Right lobe of liver (tissue), 6 donors: ENCODE results near the gene TMEM123. TPM values are rescaled to one million over a fixed set of nuclear protein-coding genes. Genes with fewer than 3 reads are reported as not detected.

Experiments
- ATAC-seq, 4 donors: fragments of 200-7000 bp; cut with Tn5 transposase; one replicate each; pipeline ENCODE4 v1.9.1; 2020; ENCODE audit warnings: mild to moderate bottlenecking in 4 of 4, moderate library complexity in 4 of 4
- DNase-seq, 3 donors: peaks; one replicate each; pipeline ENCODE4 v3.0.0-alpha.2; 2020
- H3K27ac ChIP-seq, 3 donors: fragments of 200-600 bp; one replicate each; pipeline ENCODE4 v1.8.0; 2022
- H3K27me3 ChIP-seq, 2 donors: fragments of 200-600 bp; one replicate each; pipeline ENCODE4 v1.8.0; 2022
- H3K36me3 ChIP-seq, 4 donors: fragments of 200-600 bp; sonication (generic) in 1 of 4; one replicate each; pipeline versions ENCODE4 v1.5.1 to v1.8.0; 2017 to 2022; ENCODE audit warnings: control low read depth in 1 of 4
- H3K4me1 ChIP-seq, 4 donors: fragments of 200-600 bp; sonication (generic) in 1 of 4; one replicate each; pipeline versions ENCODE4 v1.5.1 to v1.8.0; 2017 to 2022; ENCODE audit warnings: control low read depth in 1 of 4
- H3K4me3 ChIP-seq, 3 donors: fragments of 200-600 bp; one replicate each; pipeline ENCODE4 v1.8.0; 2022
- H3K9me3 ChIP-seq, 4 donors: fragments of 200-600 bp; sonication (generic) in 1 of 4; one replicate each; pipeline versions ENCODE4 v1.5.1 to v1.8.0; 2017 to 2022; ENCODE audit warnings: control low read depth in 1 of 4
- CTCF ChIP-seq, 4 donors: fragments of 200-600 bp in 3 of 4; fragments of 450-650 bp in 1 of 4; IDR thresholded peaks; one replicate each; pipeline versions ENCODE4 v1.5.1 to v1.8.0; 2016 to 2022; ENCODE audit warnings: antibody characterized with exemption in 4 of 4, mild to moderate bottlenecking in 2 of 4
- POLR2A ChIP-seq: fragments of 450-650 bp; IDR thresholded peaks from one replicate; pipeline ENCODE4 v1.6.1; 2017; ENCODE audit warnings: antibody characterized with exemption, mild to moderate bottlenecking
- WGBS: methylation state at CpG from one replicate; pipeline ENCODE4 v1.1.6; 2018; ENCODE audit warnings: low coverage, low lambda C conversion rate; ENCODE audit not compliant: insufficient coverage; ENCODE audit errors: missing lambda C conversion rate; 5-methylcytosine and 5-hydroxymethylcytosine counted together
- intact Hi-C, 2 donors: fragments of 100-400 bp; cut with DNase I; formaldehyde crosslinking; loops; one replicate each; pipeline versions ENCODE4 v1.11.2 to v1.14.1; 2022
- total RNA-seq, 6 experiments: library from RNA; depleted of rRNA in 2 of 6; stranded (reverse); fragments of >200 nt in 2 of 6; fragmentation: NEBNext Ultra II Directional in 3 of 6; extraction: Animal tissue kit (Norgen Biotek cat#: 25700) in 3 of 6; gene quantifications; one replicate each; pipeline versions ENCODE4 v1.1.0 to v1.2.4, GENCODE V29; 2016 to 2023
- donor health status: DM: no; HTN: yes; CAD: no.
- donor health status: DM: no; HTN: no; CAD: no.
- donor health status: DM: no; HTN: no; CAD: no.
- donor health status: DM: no; HTN: yes; CAD: no.
- donor health status: DM: no; HTN: yes; CAD: no.

TMEM123 gene
- total RNA-seq, 6 experiments from 2014 or later, result 173 to 557 (median 229) TPM

GRCh38 chr11:102497061-102497460 is 44.5 kb upstream of the TMEM123 start:
- TF ChIP-seq POLR2A (no peak), CTCF (IDR thresholded peaks at IDR 0.05) (no peak)
- Histone ChIP-seq H3K4me3 (no peak overlapping the region), H3K9me3 (no peaks in the 10 kb centered on the region), H3K4me1 (peaks cover 0 to 14% (median 6%) of the 10 kb centered on the region in 4 donors), H3K27ac (no peak overlapping the region), H3K27me3 (no peaks in the 10 kb centered on the region), H3K36me3 (no peaks in the 10 kb centered on the region)
- 93% methylated on average over 3 of the region's 4 CpGs for WGBS
- no peak for DNase-seq
- ATAC-seq, result no peak
- intact Hi-C loops, result loop anchor here in 1 of 2 donors (5.0 kb wide), 1 partner anchor 105 kb away; no protein-coding TSS in a partner anchor

- Histone ChIP-seq H3K27ac (peak overlapping the region in 2 of 3 donors; percentile 1 to 37), H3K36me3 (no peaks in the 10 kb centered on the region), H3K4me1 (peaks cover 0 to 14% (median 6%) of the 10 kb centered on the region in 4 donors), H3K4me3 (no peak overlapping the region), H3K9me3 (no peaks in the 10 kb centered on the region), H3K27me3 (no peaks in the 10 kb centered on the region)
- intact Hi-C loops, result loop anchor here in 1 of 2 donors (5.0 kb wide), 1 partner anchor 103 kb away; no protein-coding TSS in a partner anchor
- TF ChIP-seq POLR2A (no peak), CTCF (IDR thresholded peaks at IDR 0.05) (peak; percentile 58 to 83 (median 74))
- ATAC-seq, result peak; percentile 86 to 94 (median 88)
- WGBS, result 29% methylated on average over 12 of the region's 12 CpGs
- peak in 1 of 3 donors; percentile 52 for DNase-seq
Observed at GRCh38 chr11:102495161-102496042, 42.8 kb upstream of the TMEM123 start.

GRCh38 chr11:102494216-102494615 is 41.7 kb upstream of the TMEM123 start:
- intact Hi-C loops, result no loop called here
- Histone ChIP-seq H3K36me3 (no peaks in the 10 kb centered on the region), H3K27me3 (no peaks in the 10 kb centered on the region), H3K4me3 (no peak overlapping the region), H3K27ac (peak overlapping the region in 2 of 3 donors; percentile 1 to 37), H3K4me1 (peaks cover 0 to 14% (median 6%) of the 10 kb centered on the region in 4 donors), H3K9me3 (no peaks in the 10 kb centered on the region)
- DNase-seq (peak in 2 of 3 donors; percentile 51 to 54), ATAC-seq (peak; percentile 81 to 91 (median 88))
- WGBS, result 39% methylated on average over 6 of the region's 6 CpGs
- TF ChIP-seq CTCF (IDR thresholded peaks at IDR 0.05), result no peak

GRCh38 chr11:102493524-102493923 is 41.0 kb upstream of the TMEM123 start:
- H3K9me3 ChIP-seq, result no peaks in the 10 kb centered on the region
- intact Hi-C loops, result no loop called here
- no peak for TF ChIP-seq POLR2A
- TF ChIP-seq CTCF (IDR thresholded peaks at IDR 0.05), result no peak
- peak; percentile 29 to 60 (median 40) for ATAC-seq
- H3K4me3 ChIP-seq, result no peak overlapping the region
- H3K36me3 ChIP-seq, result no peaks in the 10 kb centered on the region
- H3K27ac ChIP-seq, result no peak overlapping the region
- no peak for DNase-seq
- no peaks in the 10 kb centered on the region for H3K27me3 ChIP-seq
- WGBS, result 63% methylated on average over 5 of the region's 5 CpGs
- peaks cover 0 to 14% (median 6%) of the 10 kb centered on the region in 4 donors for H3K4me1 ChIP-seq
